ENCODE results near the gene FBH1. TPM values are rescaled to one million over a fixed set of nuclear protein-coding genes. Genes with fewer than 3 reads are reported as not detected.

FBH1 gene
- total RNA-seq, 4 donors from 2014 or later = 62.6 to 96.9 (median 68.2) TPM

GRCh38 chr10:5970527-5970926 lies 80.5 kb downstream of the FBH1 start:
- no peaks in the 10 kb centered on the region for H3K27me3 ChIP-seq
- in situ Hi-C loops (cut with MboI; ENCODE audit: low sequenced_read_pairs in 4 of 4) (no loop called here), intact Hi-C loops (cut with DNase I; ENCODE audit: low total_unique reads) (no loop called here)
- no peak overlapping the region for H3K4me3 ChIP-seq
- H3K9me3 ChIP-seq = no peaks in the 10 kb centered on the region
- no peak for DNase-seq
- TF ChIP-seq POLR2A (IDR thresholded peaks at IDR 0.05) (no peak), CTCF (IDR thresholded peaks at IDR 0.05 in 4 of 5, conservative IDR thresholded peaks at IDR 0.05 in 1 of 5) (no peak)
- peaks cover 0 to 21% of the 10 kb centered on the region in 2 donors for H3K4me1 ChIP-seq
- peak overlapping the region; percentile 64 to 70 (median 68) for H3K27ac ChIP-seq
- ATAC-seq = no peak
- peaks cover 0 to 4% of the 10 kb centered on the region in 2 donors for H3K36me3 ChIP-seq

GRCh38 chr10:5971315-5971832 lies 81.3 kb downstream of the FBH1 start:
- H3K27ac ChIP-seq = peak overlapping the region; percentile 64 to 70 (median 68)
- no peak overlapping the region for H3K4me3 ChIP-seq
- H3K4me1 ChIP-seq = peaks cover 0 to 29% of the 10 kb centered on the region in 2 donors
- in situ Hi-C loops (cut with MboI; ENCODE audit: low sequenced_read_pairs in 4 of 4) = no loop called here
- peak in 1 of 2 donors; percentile 24 for DNase-seq
- H3K36me3 ChIP-seq = no peaks in the 10 kb centered on the region
- no peak for TF ChIP-seq POLR2A (IDR thresholded peaks at IDR 0.05)
- no peak for TF ChIP-seq CTCF (IDR thresholded peaks at IDR 0.05 in 4 of 5, conservative IDR thresholded peaks at IDR 0.05 in 1 of 5)
- ATAC-seq = peak; percentile 47 to 73
- H3K27me3 ChIP-seq = no peaks in the 10 kb centered on the region
- H3K9me3 ChIP-seq = no peaks in the 10 kb centered on the region
- intact Hi-C loops (cut with DNase I; ENCODE audit: low total_unique reads) = no loop called here

- Histone ChIP-seq H3K27me3 (no peaks in the 10 kb centered on the region), H3K4me1 (peaks cover 0 to 29% of the 10 kb centered on the region in 2 donors), H3K9me3 (no peaks in the 10 kb centered on the region), H3K36me3 (no peaks in the 10 kb centered on the region), H3K27ac (peak overlapping the region; percentile 64 to 70 (median 68)), H3K4me3 (no peak overlapping the region)
- ATAC-seq (peak; percentile 34 to 44), DNase-seq (peak in 1 of 2 donors; percentile 27)
- in situ Hi-C loops (cut with MboI; ENCODE audit: low sequenced_read_pairs in 4 of 4) (no loop called here), intact Hi-C loops (cut with DNase I; ENCODE audit: low total_unique reads) (no loop called here)
- TF ChIP-seq POLR2A (IDR thresholded peaks at IDR 0.05) = no peak
- no peak for TF ChIP-seq CTCF (IDR thresholded peaks at IDR 0.05 in 4 of 5, conservative IDR thresholded peaks at IDR 0.05 in 1 of 5)
Measured at GRCh38 chr10:5971886-5972285, 81.8 kb downstream of the FBH1 start.

- peaks cover under 1 to 29% of the 10 kb centered on the region in 2 donors for H3K4me1 ChIP-seq
- in situ Hi-C loops (cut with MboI; ENCODE audit: low sequenced_read_pairs in 4 of 4) = no loop called here
Measured at GRCh38 chr10:5973069-5973468, 83.0 kb downstream of the FBH1 start.

More at GRCh38 chr10:5973069-5973468, 83.0 kb downstream of the FBH1 start:
- DNase-seq = no peak
- intact Hi-C loops (cut with DNase I; ENCODE audit: low total_unique reads) = no loop called here
- Histone ChIP-seq H3K27ac (no peak overlapping the region), H3K36me3 (no peaks in the 10 kb centered on the region), H3K4me3 (no peak overlapping the region), H3K9me3 (no peaks in the 10 kb centered on the region), H3K27me3 (no peaks in the 10 kb centered on the region)
- TF ChIP-seq CTCF (IDR thresholded peaks at IDR 0.05 in 4 of 5, conservative IDR thresholded peaks at IDR 0.05 in 1 of 5) (no peak), POLR2A (IDR thresholded peaks at IDR 0.05) (no peak)
- no peak for ATAC-seq

Measured in gastrocnemius medialis (tissue), 4 donors.